ENCODE results near the gene GPATCH1. TPM values are rescaled to one million over a fixed set of nuclear protein-coding genes. Genes with fewer than 3 reads are reported as not detected.
"Not testable (repeated sequence)": the region's sequence is repeated elsewhere in the genome, so short reads cannot be mapped to it uniquely, and the experiment has no call there.

Gene GPATCH1
- polyA plus RNA-seq, 4 donors, result 12.3 to 17.9 (median 15.0) TPM

- not testable (repeated sequence) for DNase-seq (ENCODE audit: low read depth in 4 of 4, low spot score in 2 of 4)
Observed at GRCh38 chr19:33152625-33153024, 71.6 kb downstream of the GPATCH1 start.

GRCh38 chr19:33154313-33154712, 73.3 kb downstream of the GPATCH1 start:
- DNase-seq (ENCODE audit: low read depth in 4 of 4, low spot score in 2 of 4), result not testable (repeated sequence)

GRCh38 chr19:33156334-33156733, 75.4 kb downstream of the GPATCH1 start:
- DNase-seq (ENCODE audit: low read depth in 4 of 4, low spot score in 2 of 4), result no peak

GRCh38 chr19:33157906-33158305, 76.9 kb downstream of the GPATCH1 start:
- DNase-seq (ENCODE audit: low read depth in 4 of 4, low spot score in 2 of 4), result no peak

GRCh38 chr19:33158365-33158764, 77.4 kb downstream of the GPATCH1 start:
- no peak for DNase-seq (ENCODE audit: low read depth in 4 of 4, low spot score in 2 of 4)

- DNase-seq (ENCODE audit: low read depth in 4 of 4, low spot score in 2 of 4), result no peak
Observed at GRCh38 chr19:33159149-33159548, 78.2 kb downstream of the GPATCH1 start.

GRCh38 chr19:33159893-33160292, 78.9 kb downstream of the GPATCH1 start:
- no peak for DNase-seq (ENCODE audit: low read depth in 4 of 4, low spot score in 2 of 4)

- no peak for DNase-seq (ENCODE audit: low read depth in 4 of 4, low spot score in 2 of 4)
Observed at GRCh38 chr19:33161201-33161600, 80.2 kb downstream of the GPATCH1 start.

GRCh38 chr19:33163481-33163880, 82.5 kb downstream of the GPATCH1 start:
- no peak for DNase-seq (ENCODE audit: low read depth in 4 of 4, low spot score in 2 of 4)

GRCh38 chr19:33166037-33166436, 85.1 kb downstream of the GPATCH1 start:
- DNase-seq (ENCODE audit: low read depth in 4 of 4, low spot score in 2 of 4), result not testable (repeated sequence)

GRCh38 chr19:33167438-33167837, 86.5 kb downstream of the GPATCH1 start:
- DNase-seq (ENCODE audit: low read depth in 4 of 4, low spot score in 2 of 4), result no peak

GRCh38 chr19:33168528-33168927, 87.5 kb downstream of the GPATCH1 start:
- no peak for DNase-seq (ENCODE audit: low read depth in 4 of 4, low spot score in 2 of 4)

- DNase-seq (ENCODE audit: low read depth in 4 of 4, low spot score in 2 of 4), result no peak
Observed at GRCh38 chr19:33171222-33171795, 90.3 kb downstream of the GPATCH1 start.

- DNase-seq (ENCODE audit: low read depth in 4 of 4, low spot score in 2 of 4), result no peak
Observed at GRCh38 chr19:33171916-33172359, 91.0 kb downstream of the GPATCH1 start.

GRCh38 chr19:33174186-33174585, 93.2 kb downstream of the GPATCH1 start:
- DNase-seq (ENCODE audit: low read depth in 4 of 4, low spot score in 2 of 4), result no peak

GRCh38 chr19:33175156-33175782, 94.3 kb downstream of the GPATCH1 start:
- no peak for DNase-seq (ENCODE audit: low read depth in 4 of 4, low spot score in 2 of 4)

- DNase-seq (ENCODE audit: low read depth in 4 of 4, low spot score in 2 of 4), result peak in 1 of 4 donors; percentile 18
Observed at GRCh38 chr19:33175886-33176669, 95.1 kb downstream of the GPATCH1 start.

GRCh38 chr19:33176670-33177416, 95.9 kb downstream of the GPATCH1 start:
- DNase-seq (ENCODE audit: low read depth in 4 of 4, low spot score in 2 of 4), result peak; percentile 96 to 99 (median 98)

GRCh38 chr19:33177417-33177979, 96.5 kb downstream of the GPATCH1 start:
- no peak for DNase-seq (ENCODE audit: low read depth in 4 of 4, low spot score in 2 of 4)

All from left renal cortex interstitium (tissue), 4 donors.